OCI-LY1 (cell line): ENCODE measurements around the gene RECQL5.
A peak's percentile ranks its signal among the peaks of the same experiment; 100 is the strongest.

Experiments used
- H2AFZ ChIP-seq: fragments of 200-600 bp; sonication (generic), shearing (Covaris generic); 2 replicates; pipeline ENCODE4 v1.6.0; 2014; ENCODE audit warnings: antibody characterized with exemption, mild to moderate bottlenecking, low read length
- H3F3A ChIP-seq: fragments of 200-600 bp; sonication (generic), shearing (Covaris generic); 2 replicates; pipeline ENCODE4 v1.6.0; 2014; ENCODE audit warnings: mild to moderate bottlenecking, antibody characterized with exemption, low read length, moderate library complexity; ENCODE audit not compliant: insufficient read depth
- H3K27ac ChIP-seq: fragments of 200-600 bp; sonication (generic); 2 replicates; pipeline ENCODE4 v1.5.1; 2014; ENCODE audit warnings: low read length, mixed run types, mild to moderate bottlenecking, low read depth; ENCODE audit not compliant: poor library complexity, severe bottlenecking
- H3K27me3 ChIP-seq: fragments of 200-600 bp; sonication (generic); 2 replicates; pipeline ENCODE4 v1.6.0; 2014; ENCODE audit warnings: antibody characterized with exemption, mild to moderate bottlenecking, low read length, moderate library complexity; ENCODE audit not compliant: insufficient read depth
- H3K36me3 ChIP-seq: fragments of 200-600 bp; sonication (generic); 2 replicates; pipeline ENCODE4 v1.6.1; 2014; ENCODE audit warnings: mild to moderate bottlenecking, antibody characterized with exemption, low read length, moderate library complexity, mixed read lengths; ENCODE audit not compliant: insufficient read depth
- H3K4me1 ChIP-seq: fragments of 200-600 bp; sonication (generic); 2 replicates; pipeline ENCODE4 v1.5.1; 2014; ENCODE audit warnings: mild to moderate bottlenecking, low read length, moderate library complexity; ENCODE audit not compliant: insufficient read depth, severe bottlenecking
- H3K4me2 ChIP-seq: fragments of 200-600 bp; sonication (generic), shearing (Covaris generic); 2 replicates; pipeline ENCODE4 v1.6.1; 2014; ENCODE audit warnings: low read length
- H3K4me3 ChIP-seq: fragments of 200-600 bp; sonication (generic); 2 replicates; pipeline ENCODE4 v1.5.1; 2014; ENCODE audit warnings: low read length, low read depth, mild to moderate bottlenecking, mixed read lengths; ENCODE audit not compliant: poor library complexity, severe bottlenecking
- H3K79me2 ChIP-seq: fragments of 200-600 bp; shearing (Covaris generic); 2 replicates; pipeline ENCODE4 v1.6.1; 2016; ENCODE audit warnings: mixed run types, low read length, mixed read lengths; ENCODE audit not compliant: insufficient read depth
- H3K9ac ChIP-seq: fragments of 200-600 bp; sonication (generic), shearing (Covaris generic); 2 replicates; pipeline ENCODE4 v1.6.1; 2014; ENCODE audit warnings: mild to moderate bottlenecking, low read length, mixed read lengths
- H3K9me2 ChIP-seq: fragments of 200-600 bp; sonication (generic), shearing (Covaris generic); 2 replicates; pipeline ENCODE4 v1.6.1; 2014; ENCODE audit warnings: low read depth, mild to moderate bottlenecking, low read length, mixed read lengths
- H3K9me3 ChIP-seq: fragments of 200-600 bp; shearing (Covaris generic); 2 replicates; pipeline ENCODE4 v1.6.1; 2014; ENCODE audit warnings: low read length, mixed read lengths
- H4K20me1 ChIP-seq: fragments of 200-600 bp; sonication (generic), shearing (Covaris generic); 2 replicates; pipeline ENCODE4 v1.6.0; 2016; ENCODE audit warnings: mild to moderate bottlenecking, low read length; ENCODE audit not compliant: insufficient read depth
- EZH2 ChIP-seq: fragments of 200-600 bp; sonication (generic), shearing (Covaris generic); IDR thresholded peaks from 2 replicates; pipeline ENCODE4 v1.8.0; 2017; ENCODE audit warnings: borderline replicate concordance, mixed run types, mild to moderate bottlenecking, antibody characterized with exemption, low read length, moderate library complexity, mixed read lengths
- TF ChIP-seq, protein P1 (sequence below): fragments of 200-600 bp; sonication (generic), shearing (Covaris generic); IDR thresholded peaks from 2 replicates; pipeline ENCODE4 v1.5.1; 2017; ENCODE audit warnings: mild to moderate bottlenecking, antibody characterized with exemption, low read length, moderate library complexity, mixed read lengths

RECQL5 gene

GRCh38 chr17:75691801-75692626 lies 25.1 kb upstream of the RECQL5 start:
- Histone ChIP-seq H3K4me2 (no peak overlapping the region), H3K4me1 (peaks cover 33% of the 10 kb centered on the region)

GRCh38 chr17:75691371-75691791 lies 24.4 kb upstream of the RECQL5 start:
- no peak overlapping the region for H3K4me3 ChIP-seq
- no peaks in the 10 kb centered on the region for H3F3A ChIP-seq
- H2AFZ ChIP-seq = no peak overlapping the region
- H3K36me3 ChIP-seq = peaks cover 61% of the 10 kb centered on the region
- TF ChIP-seq, protein P1, sequence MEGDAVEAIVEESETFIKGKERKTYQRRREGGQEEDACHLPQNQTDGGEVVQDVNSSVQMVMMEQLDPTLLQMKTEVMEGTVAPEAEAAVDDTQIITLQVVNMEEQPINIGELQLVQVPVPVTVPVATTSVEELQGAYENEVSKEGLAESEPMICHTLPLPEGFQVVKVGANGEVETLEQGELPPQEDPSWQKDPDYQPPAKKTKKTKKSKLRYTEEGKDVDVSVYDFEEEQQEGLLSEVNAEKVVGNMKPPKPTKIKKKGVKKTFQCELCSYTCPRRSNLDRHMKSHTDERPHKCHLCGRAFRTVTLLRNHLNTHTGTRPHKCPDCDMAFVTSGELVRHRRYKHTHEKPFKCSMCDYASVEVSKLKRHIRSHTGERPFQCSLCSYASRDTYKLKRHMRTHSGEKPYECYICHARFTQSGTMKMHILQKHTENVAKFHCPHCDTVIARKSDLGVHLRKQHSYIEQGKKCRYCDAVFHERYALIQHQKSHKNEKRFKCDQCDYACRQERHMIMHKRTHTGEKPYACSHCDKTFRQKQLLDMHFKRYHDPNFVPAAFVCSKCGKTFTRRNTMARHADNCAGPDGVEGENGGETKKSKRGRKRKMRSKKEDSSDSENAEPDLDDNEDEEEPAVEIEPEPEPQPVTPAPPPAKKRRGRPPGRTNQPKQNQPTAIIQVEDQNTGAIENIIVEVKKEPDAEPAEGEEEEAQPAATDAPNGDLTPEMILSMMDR = no peak
- TF ChIP-seq EZH2 = no peak
- no peak overlapping the region for H3K4me2 ChIP-seq
- H3K79me2 ChIP-seq = no peaks in the 10 kb centered on the region
- no peaks in the 10 kb centered on the region for H4K20me1 ChIP-seq
- peaks cover 39% of the 10 kb centered on the region for H3K4me1 ChIP-seq
- no peaks in the 10 kb centered on the region for H3K9me3 ChIP-seq
- no peaks in the 10 kb centered on the region for H3K27me3 ChIP-seq
- no peak overlapping the region for H3K9ac ChIP-seq
- H3K27ac ChIP-seq = no peak overlapping the region
- H3K9me2 ChIP-seq = no peaks in the 10 kb centered on the region

More at GRCh38 chr17:75691801-75692626, 25.1 kb upstream of the RECQL5 start:
- Histone ChIP-seq H3K27me3 (no peaks in the 10 kb centered on the region), H3F3A (no peaks in the 10 kb centered on the region), H3K9me3 (no peaks in the 10 kb centered on the region), H3K27ac (no peak overlapping the region), H3K4me3 (no peak overlapping the region), H3K9me2 (no peaks in the 10 kb centered on the region), H4K20me1 (no peaks in the 10 kb centered on the region), H3K79me2 (no peaks in the 10 kb centered on the region), H3K36me3 (peaks cover 66% of the 10 kb centered on the region), H2AFZ (no peak overlapping the region), H3K9ac (no peak overlapping the region)
- no peak for TF ChIP-seq EZH2
- TF ChIP-seq, protein P1 = no peak

DNA sequence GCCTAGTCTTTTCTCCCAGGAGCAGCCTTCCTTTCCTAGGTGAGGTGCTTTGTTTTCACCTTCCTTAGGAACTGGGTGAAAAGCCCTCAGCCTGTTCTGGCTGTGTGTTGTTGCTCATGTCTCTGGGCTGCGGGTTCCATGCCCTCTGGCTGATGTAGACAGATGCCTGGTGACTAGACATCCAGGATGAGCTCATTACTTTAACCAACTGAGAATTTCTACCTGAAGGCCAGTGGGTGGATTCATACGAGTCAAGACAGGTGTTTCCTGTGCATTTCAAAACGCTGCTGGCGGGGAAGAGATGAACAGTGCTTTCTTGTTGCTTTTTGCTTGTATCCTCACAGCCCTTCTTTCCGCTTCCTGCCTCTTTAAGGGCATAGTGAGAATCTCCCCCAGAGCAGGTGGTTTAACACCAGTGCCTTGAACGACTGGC lies 22.5 kb upstream of the RECQL5 start:
- H4K20me1 ChIP-seq = no peaks in the 10 kb centered on the region
- H3K27me3 ChIP-seq = no peaks in the 10 kb centered on the region
- H2AFZ ChIP-seq = no peak overlapping the region
- H3K9me2 ChIP-seq = no peaks in the 10 kb centered on the region
- peaks cover 44% of the 10 kb centered on the region for H3K36me3 ChIP-seq
- H3K79me2 ChIP-seq = no peaks in the 10 kb centered on the region
- H3K9me3 ChIP-seq = no peaks in the 10 kb centered on the region
- TF ChIP-seq, protein P1 = no peak
- TF ChIP-seq EZH2 = no peak
- peak overlapping the region; percentile 63 for H3K4me2 ChIP-seq
- H3K4me3 ChIP-seq = peak overlapping the region; percentile 26
- peak overlapping the region; percentile 45 for H3K9ac ChIP-seq
- peaks cover 54% of the 10 kb centered on the region for H3K4me1 ChIP-seq
- H3F3A ChIP-seq = no peaks in the 10 kb centered on the region
- H3K27ac ChIP-seq = peak overlapping the region; percentile 93
